ENCODE measurements around the gene IP6K3.

DNA sequence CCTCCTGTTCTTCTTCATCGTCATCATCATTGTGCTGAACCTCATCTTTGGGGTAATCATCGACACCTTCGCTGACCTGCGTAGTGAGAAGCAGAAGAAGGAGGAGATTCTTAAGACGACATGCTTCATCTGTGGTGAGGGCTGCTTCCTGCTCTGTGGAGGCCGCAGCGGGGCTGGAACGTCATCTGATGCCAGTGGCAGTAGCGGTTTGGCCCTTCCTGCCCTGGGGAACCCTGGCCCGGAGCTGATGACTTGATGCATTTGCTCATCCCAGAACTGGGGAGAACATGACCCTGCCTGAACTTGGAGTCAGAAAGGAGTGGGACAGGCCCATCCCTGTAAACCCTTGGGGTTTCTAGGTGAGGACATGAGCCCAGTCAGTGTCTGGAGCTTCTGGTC, 53.9 kb downstream of the IP6K3 start:
- no peak for TF ChIP-seq ZNF274 (IDR thresholded peaks at IDR 0.05; ENCODE audit: low read depth, low read length)
- no peak for TF ChIP-seq YY1 (IDR thresholded peaks at IDR 0.05; ENCODE audit: insufficient read depth, insufficient read length)
- no peak for TF ChIP-seq SUZ12 (IDR thresholded peaks at IDR 0.05; ENCODE audit: extremely low read depth, insufficient read depth, insufficient read length)
